ENCODE results near the gene KDM5A. TPM values are rescaled to one million over a fixed set of nuclear protein-coding genes. Genes with fewer than 3 reads are reported as not detected.

The KDM5A gene
- polyA plus RNA-seq, 3 donors, result 12.2 to 31.4 (median 17.1) TPM

GRCh38 chr12:331287-331686 is 57.8 kb downstream of the KDM5A start:
- no peak overlapping the region for H3K4me2 ChIP-seq (replicated peaks; ENCODE audit: extremely low read depth, low read length, poor library complexity, severe bottlenecking)
- no peaks in the 10 kb centered on the region for H3K9me3 ChIP-seq (replicated peaks in 1 of 2; ENCODE audit: control insufficient read depth in 1 of 2, insufficient read depth in 1 of 2, low read length in 2 of 2)
- no peak for TF ChIP-seq CTCF (IDR thresholded peaks at IDR 0.05)
- peaks cover 93 to 99% of the 10 kb centered on the region in 2 donors for H3K36me3 ChIP-seq (replicated peaks in 1 of 2; ENCODE audit: control insufficient read depth in 1 of 2, insufficient read depth in 2 of 2, low read length in 2 of 2)
- Mint-ChIP-seq H3K27me3 (ENCODE audit: low read depth in 3 of 3) (peaks cover 0 to 2% (median 0%) of the 10 kb centered on the region in 3 donors), H3K36me3 (peaks cover 68 to 86% of the 10 kb centered on the region in 2 donors), H3K27ac (peak overlapping the region in 1 of 7 donors; percentile 43), H3K4me3 (no peak overlapping the region), H3K4me1 (peaks cover under 1% of the 10 kb centered on the region), H3K9me3 (no peaks in the 10 kb centered on the region)
- no peak overlapping the region for H3K9ac ChIP-seq (ENCODE audit: insufficient read depth, low read length, poor library complexity, severe bottlenecking)
- intact Hi-C loops (cut with micrococcal nuclease), result no loop called here
- H2AFZ ChIP-seq (ENCODE audit: insufficient read depth, low read depth, low read length, poor library complexity, severe bottlenecking), result no peak overlapping the region
- no peaks in the 10 kb centered on the region for H3K4me1 ChIP-seq (ENCODE audit: control insufficient read depth in 1 of 2, insufficient read depth in 2 of 2, low read length in 2 of 2)
- peaks cover 4% of the 10 kb centered on the region for H3K79me2 ChIP-seq (ENCODE audit: insufficient read depth, low read length)
- no peak overlapping the region for H3K4me3 ChIP-seq (replicated peaks in 1 of 3; ENCODE audit: low read depth in 2 of 3, low read length in 3 of 3)
- no peaks in the 10 kb centered on the region for H3K27me3 ChIP-seq (ENCODE audit: control insufficient read depth in 2 of 2, insufficient read depth in 2 of 2, low read length in 2 of 2)
- WGBS (ENCODE audit: insufficient coverage), result no CpG with 5 or more reads among the region's 1 CpG
- no peak for DNase-seq
- H4K20me1 ChIP-seq (ENCODE audit: insufficient read depth, low read length), result peaks cover 85% of the 10 kb centered on the region
- no peak overlapping the region for H3K27ac ChIP-seq (ENCODE audit: low read depth in 1 of 2, low read length in 2 of 2)

DNA sequence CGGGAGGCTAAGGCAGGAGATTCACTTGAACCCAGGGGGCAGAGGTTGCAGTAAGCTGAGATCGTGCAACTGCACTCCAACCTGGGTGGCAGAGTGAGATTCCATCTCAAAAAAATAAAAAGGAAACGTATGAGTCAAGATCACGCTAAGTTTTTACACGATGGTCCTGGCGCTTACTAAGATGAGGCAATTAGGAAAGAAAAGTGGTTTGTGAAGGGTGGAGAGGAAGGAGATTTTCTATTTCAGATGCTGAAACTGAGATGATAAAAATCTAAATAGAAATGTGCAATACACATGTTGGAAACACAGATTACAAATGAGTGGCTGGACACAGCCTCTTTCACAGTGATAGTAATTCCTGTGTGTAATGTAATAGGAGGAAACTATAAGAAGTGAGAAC is 63.2 kb downstream of the KDM5A start:
- Histone ChIP-seq H3K9ac (ENCODE audit: insufficient read depth, low read length, poor library complexity, severe bottlenecking) (no peak overlapping the region), H3K36me3 (replicated peaks in 1 of 2; ENCODE audit: control insufficient read depth in 1 of 2, insufficient read depth in 2 of 2, low read length in 2 of 2) (peaks cover 96 to 99% of the 10 kb centered on the region in 2 donors), H3K27me3 (ENCODE audit: control insufficient read depth in 2 of 2, insufficient read depth in 2 of 2, low read length in 2 of 2) (no peaks in the 10 kb centered on the region), H3K4me3 (replicated peaks in 1 of 3; ENCODE audit: low read depth in 2 of 3, low read length in 3 of 3) (no peak overlapping the region), H4K20me1 (ENCODE audit: insufficient read depth, low read length) (peaks cover 82% of the 10 kb centered on the region), H2AFZ (ENCODE audit: insufficient read depth, low read depth, low read length, poor library complexity, severe bottlenecking) (no peak overlapping the region), H3K4me2 (replicated peaks; ENCODE audit: extremely low read depth, low read length, poor library complexity, severe bottlenecking) (no peak overlapping the region), H3K79me2 (ENCODE audit: insufficient read depth, low read length) (no peaks in the 10 kb centered on the region), H3K4me1 (ENCODE audit: control insufficient read depth in 1 of 2, insufficient read depth in 2 of 2, low read length in 2 of 2) (no peaks in the 10 kb centered on the region), H3K9me3 (replicated peaks in 1 of 2; ENCODE audit: control insufficient read depth in 1 of 2, insufficient read depth in 1 of 2, low read length in 2 of 2) (no peaks in the 10 kb centered on the region), H3K27ac (ENCODE audit: low read depth in 1 of 2, low read length in 2 of 2) (no peak overlapping the region)
- H3K9me3 Mint-ChIP-seq, result no peaks in the 10 kb centered on the region
- peaks cover 0 to 2% (median 0%) of the 10 kb centered on the region in 3 donors for H3K27me3 Mint-ChIP-seq (ENCODE audit: low read depth in 3 of 3)
- H3K4me1 Mint-ChIP-seq, result peaks cover 2% of the 10 kb centered on the region
- H3K4me3 Mint-ChIP-seq, result no peak overlapping the region
- H3K36me3 Mint-ChIP-seq, result peaks cover 85 to 97% of the 10 kb centered on the region in 2 donors
- intact Hi-C loops (cut with micrococcal nuclease), result no loop called here
- TF ChIP-seq CTCF (IDR thresholded peaks at IDR 0.05), result no peak
- H3K27ac Mint-ChIP-seq, result peak overlapping the region in 3 of 7 donors; percentile 11 to 61 (median 21)
- 94% methylated on average over 2 of the region's 6 CpGs for WGBS (ENCODE audit: insufficient coverage)
- DNase-seq, result no peak

Data from CD14-positive monocyte (primary cell).